Measurements from ENCODE around the gene SH3BGRL2.
"Not testable (repeated sequence)": the region's sequence is repeated elsewhere in the genome, so short reads cannot be mapped to it uniquely, and the experiment has no call there.

The SH3BGRL2 gene

GRCh38 chr6:79656134-79656533, 25.0 kb downstream of the SH3BGRL2 start:
- H3K27ac ChIP-seq (ENCODE audit: low read length), result no peak overlapping the region
- no peak overlapping the region for H2AFZ ChIP-seq (ENCODE audit: low read length)
- H4K20me1 ChIP-seq (ENCODE audit: insufficient read depth, low read length), result no peaks in the 10 kb centered on the region
- H3K9me3 ChIP-seq (replicated peaks; ENCODE audit: insufficient read depth, low read length), result no peaks in the 10 kb centered on the region
- H3K4me1 ChIP-seq (ENCODE audit: low read length), result no peaks in the 10 kb centered on the region
- H3K9me2 ChIP-seq (replicated peaks; ENCODE audit: insufficient read depth, low read length), result no peaks in the 10 kb centered on the region
- DNase-seq, result no peak
- no peak overlapping the region for H3K4me3 ChIP-seq (ENCODE audit: low read length)
- no peaks in the 10 kb centered on the region for H3K79me2 ChIP-seq (ENCODE audit: low read length)
- no peak overlapping the region for H3K9ac ChIP-seq (ENCODE audit: low read length)
- no peak overlapping the region for H3K4me2 ChIP-seq (ENCODE audit: low read depth, low read length)
- H3K27me3 ChIP-seq (replicated peaks; ENCODE audit: insufficient read depth, low read length), result no peaks in the 10 kb centered on the region
- H3F3A ChIP-seq (ENCODE audit: insufficient read depth, low read length), result no peaks in the 10 kb centered on the region
- H3K36me3 ChIP-seq (replicated peaks; ENCODE audit: insufficient read depth, low read length), result no peaks in the 10 kb centered on the region
- no peak for TF ChIP-seq CTCF (IDR thresholded peaks at IDR 0.05; ENCODE audit: low read length)
- no peak for TF ChIP-seq EZH2 (optimal IDR thresholded peaks at IDR 0.05; ENCODE audit: low read depth, low read length)
- no peak for TF ChIP-seq EZH2phosphoT487 (IDR thresholded peaks at IDR 0.05; ENCODE audit: low read length)

GRCh38 chr6:79657238-79657637, 26.1 kb downstream of the SH3BGRL2 start:
- no peak for TF ChIP-seq EZH2 (optimal IDR thresholded peaks at IDR 0.05; ENCODE audit: low read depth, low read length)
- TF ChIP-seq CTCF (IDR thresholded peaks at IDR 0.05; ENCODE audit: low read length), result no peak
- no peak for TF ChIP-seq EZH2phosphoT487 (IDR thresholded peaks at IDR 0.05; ENCODE audit: low read length)
- Histone ChIP-seq H3K9ac (ENCODE audit: low read length) (no peak overlapping the region), H2AFZ (ENCODE audit: low read length) (no peak overlapping the region), H3K4me1 (ENCODE audit: low read length) (no peaks in the 10 kb centered on the region), H3K79me2 (ENCODE audit: low read length) (no peaks in the 10 kb centered on the region), H3F3A (ENCODE audit: insufficient read depth, low read length) (no peaks in the 10 kb centered on the region), H3K9me2 (replicated peaks; ENCODE audit: insufficient read depth, low read length) (no peaks in the 10 kb centered on the region), H3K27me3 (replicated peaks; ENCODE audit: insufficient read depth, low read length) (no peaks in the 10 kb centered on the region), H3K27ac (ENCODE audit: low read length) (no peak overlapping the region), H3K4me2 (ENCODE audit: low read depth, low read length) (no peak overlapping the region), H3K4me3 (ENCODE audit: low read length) (no peak overlapping the region), H3K36me3 (replicated peaks; ENCODE audit: insufficient read depth, low read length) (no peaks in the 10 kb centered on the region), H3K9me3 (replicated peaks; ENCODE audit: insufficient read depth, low read length) (no peaks in the 10 kb centered on the region), H4K20me1 (ENCODE audit: insufficient read depth, low read length) (no peaks in the 10 kb centered on the region)
- no peak for DNase-seq

GRCh38 chr6:79663655-79664054, 32.5 kb downstream of the SH3BGRL2 start:
- H3K4me3 ChIP-seq (ENCODE audit: low read length); H3K27me3 ChIP-seq (replicated peaks; ENCODE audit: insufficient read depth, low read length); H3K4me1 ChIP-seq (ENCODE audit: low read length); H3K79me2 ChIP-seq (ENCODE audit: low read length); H3K36me3 ChIP-seq (replicated peaks; ENCODE audit: insufficient read depth, low read length); DNase-seq; H4K20me1 ChIP-seq (ENCODE audit: insufficient read depth, low read length); H3K9ac ChIP-seq (ENCODE audit: low read length); H3K9me3 ChIP-seq (replicated peaks; ENCODE audit: insufficient read depth, low read length); H3F3A ChIP-seq (ENCODE audit: insufficient read depth, low read length); H2AFZ ChIP-seq (ENCODE audit: low read length); H3K4me2 ChIP-seq (ENCODE audit: low read depth, low read length); H3K27ac ChIP-seq (ENCODE audit: low read length); H3K9me2 ChIP-seq (replicated peaks; ENCODE audit: insufficient read depth, low read length): not testable (repeated sequence)

- Histone ChIP-seq H3K36me3 (replicated peaks; ENCODE audit: insufficient read depth, low read length) (no peaks in the 10 kb centered on the region), H3K9me2 (replicated peaks; ENCODE audit: insufficient read depth, low read length) (no peaks in the 10 kb centered on the region), H2AFZ (ENCODE audit: low read length) (no peak overlapping the region), H4K20me1 (ENCODE audit: insufficient read depth, low read length) (no peaks in the 10 kb centered on the region), H3K79me2 (ENCODE audit: low read length) (no peaks in the 10 kb centered on the region), H3K9ac (ENCODE audit: low read length) (no peak overlapping the region), H3K4me3 (ENCODE audit: low read length) (no peak overlapping the region), H3K9me3 (replicated peaks; ENCODE audit: insufficient read depth, low read length) (no peaks in the 10 kb centered on the region), H3F3A (ENCODE audit: insufficient read depth, low read length) (no peaks in the 10 kb centered on the region), H3K4me1 (ENCODE audit: low read length) (no peaks in the 10 kb centered on the region), H3K27me3 (replicated peaks; ENCODE audit: insufficient read depth, low read length) (no peaks in the 10 kb centered on the region), H3K4me2 (ENCODE audit: low read depth, low read length) (no peak overlapping the region), H3K27ac (ENCODE audit: low read length) (no peak overlapping the region)
- no peak for TF ChIP-seq CTCF (IDR thresholded peaks at IDR 0.05; ENCODE audit: low read length)
- TF ChIP-seq EZH2 (optimal IDR thresholded peaks at IDR 0.05; ENCODE audit: low read depth, low read length), result no peak
- TF ChIP-seq EZH2phosphoT487 (IDR thresholded peaks at IDR 0.05; ENCODE audit: low read length), result no peak
- no peak for DNase-seq
Measured at GRCh38 chr6:79665725-79666551, 34.8 kb downstream of the SH3BGRL2 start.

Data from MM.1S (cell line).